Esophagus (tissue), 2 donors: ENCODE results near the gene S100A1. TPM values are rescaled to one million over a fixed set of nuclear protein-coding genes. Genes with fewer than 3 reads are reported as not detected.

Source experiments
- H3K27ac ChIP-seq, 2 donors: one replicate each; pipeline ENCODE4 v1.5.1; 2013; ENCODE audit warnings: low read depth in 2 of 2, mild to moderate bottlenecking in 2 of 2, inconsistent platforms in 1 of 2, low read length in 1 of 2, moderate library complexity in 1 of 2
- H3K27me3 ChIP-seq, 2 donors: one replicate each; pipeline ENCODE4 v1.6.1; 2013; ENCODE audit warnings: low read length in 2 of 2, control low read depth in 1 of 2, mild to moderate bottlenecking in 1 of 2; ENCODE audit not compliant: insufficient read depth in 2 of 2, control insufficient read depth in 1 of 2
- H3K36me3 ChIP-seq, 2 donors: one replicate each; pipeline ENCODE4 v1.6.1; 2013; ENCODE audit warnings: low read length in 1 of 2; ENCODE audit not compliant: control insufficient read depth in 2 of 2, insufficient read depth in 2 of 2
- H3K4me1 ChIP-seq, 2 donors: one replicate each; pipeline ENCODE4 v1.6.1; 2013; ENCODE audit warnings: low read length in 1 of 2; ENCODE audit not compliant: control insufficient read depth in 2 of 2, insufficient read depth in 2 of 2
- H3K4me3 ChIP-seq, 2 donors: one replicate each; pipeline ENCODE4 v1.5.1; 2013; ENCODE audit warnings: low read length in 2 of 2, mild to moderate bottlenecking in 2 of 2, low read depth in 1 of 2, moderate library complexity in 1 of 2
- H3K9me3 ChIP-seq, 2 donors: one replicate each; pipeline ENCODE4 v1.6.1; 2013; ENCODE audit warnings: mild to moderate bottlenecking in 2 of 2, low read depth in 1 of 2, low read length in 1 of 2, moderate library complexity in 1 of 2; ENCODE audit not compliant: control insufficient read depth in 2 of 2, insufficient read depth in 1 of 2
- WGBS, 2 donors: extraction: QIAGEN DNeasy Blood & Tissue Kit; methylation state at CpG; one replicate each; pipeline ENCODE4 v1.1.7; 2013; 5-methylcytosine and 5-hydroxymethylcytosine counted together
- polyA plus RNA-seq, 2 donors: library from polyadenylated mRNA; stranded (reverse); fragments of 200-250 nt; gene quantifications; one replicate each; pipeline ENCODE4 v1.2.3, GENCODE V29; 2013
- donor health status: healthy with polysubstance abuse.
- donor health status: Bipolar disorder and iron deficiency.

The S100A1 gene
- polyA plus RNA-seq, 2 donors, result 0.93 to 2.3 TPM

DNA sequence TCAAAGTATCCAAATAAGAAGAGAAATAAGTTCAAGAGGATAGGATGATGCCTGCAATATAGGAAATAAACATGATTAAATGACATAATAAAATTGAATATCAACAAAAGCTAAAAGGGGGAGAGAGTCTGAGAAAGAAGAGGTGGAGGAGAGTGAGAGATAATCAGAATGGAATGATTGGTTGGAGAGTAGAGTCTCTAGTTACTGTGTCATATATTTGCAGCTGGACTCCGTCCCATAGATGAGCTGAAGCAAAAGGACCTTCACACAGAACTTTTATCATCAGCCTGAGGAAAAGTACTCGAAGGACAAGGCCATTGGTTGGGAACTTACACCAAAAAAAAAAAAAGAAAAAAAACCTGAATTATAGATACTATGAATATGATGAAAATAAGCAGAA is 39.8 kb upstream of the S100A1 start:
- H3K27ac ChIP-seq, result no peak overlapping the region
- H3K4me3 ChIP-seq, result no peak overlapping the region
- H3K4me1 ChIP-seq, result no peaks in the 10 kb centered on the region
- no peaks in the 10 kb centered on the region for H3K9me3 ChIP-seq
- WGBS, 2 donors, result 90 to 92% methylated on average over 2 of the region's 2 CpGs
- H3K27me3 ChIP-seq, result no peaks in the 10 kb centered on the region
- no peaks in the 10 kb centered on the region for H3K36me3 ChIP-seq

DNA sequence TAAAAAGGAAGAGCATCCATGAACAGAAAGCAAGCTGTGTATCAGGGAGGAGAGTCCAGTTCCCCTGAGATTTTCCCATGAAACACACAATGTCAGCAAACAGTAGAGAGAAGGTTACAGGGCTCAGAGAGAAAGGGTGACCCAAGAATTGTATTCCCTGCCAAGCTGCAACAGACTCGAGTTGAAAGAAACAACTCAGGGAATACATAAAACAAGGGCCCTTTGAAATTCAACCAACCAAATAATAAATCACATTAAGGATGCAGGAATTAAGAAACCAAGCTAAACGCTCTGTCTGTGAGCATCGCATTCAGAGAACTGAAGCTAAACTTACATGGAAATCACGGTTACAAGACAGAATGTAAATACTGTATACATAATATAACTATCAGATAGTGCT is 35.5 kb upstream of the S100A1 start:
- Histone ChIP-seq H3K4me3 (no peak overlapping the region), H3K4me1 (peaks cover 0 to 2% of the 10 kb centered on the region in 2 donors), H3K36me3 (no peaks in the 10 kb centered on the region), H3K9me3 (no peaks in the 10 kb centered on the region), H3K27me3 (no peaks in the 10 kb centered on the region), H3K27ac (no peak overlapping the region)
- WGBS, 2 donors, result 51 to 59% methylated on average over 4 of the region's 4 CpGs

DNA sequence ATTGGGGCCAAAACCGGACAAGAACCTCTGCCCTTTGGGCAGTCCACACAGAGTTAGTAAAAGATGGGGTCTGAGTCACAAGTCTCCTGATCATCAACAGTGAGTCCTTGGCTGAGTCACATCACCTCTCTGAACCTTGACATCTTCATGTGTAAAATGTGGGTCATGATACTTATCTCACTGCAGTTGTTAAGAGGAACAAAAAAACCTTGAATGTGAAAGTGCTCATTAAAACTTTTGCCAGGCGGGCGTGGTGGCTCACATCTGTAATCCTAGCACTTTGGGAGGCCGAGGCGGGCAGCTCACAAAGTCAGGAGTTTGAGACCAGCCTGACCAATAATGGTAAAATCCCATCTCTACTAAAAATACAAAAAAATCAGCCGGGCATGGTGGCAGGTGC is 31.0 kb upstream of the S100A1 start:
- Histone ChIP-seq H3K27ac (no peak overlapping the region), H3K4me1 (peaks cover 0 to 4% of the 10 kb centered on the region in 2 donors), H3K4me3 (no peak overlapping the region), H3K9me3 (no peaks in the 10 kb centered on the region), H3K36me3 (no peaks in the 10 kb centered on the region), H3K27me3 (no peaks in the 10 kb centered on the region)
- WGBS, 2 donors, result 86% methylated on average over 6 of the region's 6 CpGs

DNA sequence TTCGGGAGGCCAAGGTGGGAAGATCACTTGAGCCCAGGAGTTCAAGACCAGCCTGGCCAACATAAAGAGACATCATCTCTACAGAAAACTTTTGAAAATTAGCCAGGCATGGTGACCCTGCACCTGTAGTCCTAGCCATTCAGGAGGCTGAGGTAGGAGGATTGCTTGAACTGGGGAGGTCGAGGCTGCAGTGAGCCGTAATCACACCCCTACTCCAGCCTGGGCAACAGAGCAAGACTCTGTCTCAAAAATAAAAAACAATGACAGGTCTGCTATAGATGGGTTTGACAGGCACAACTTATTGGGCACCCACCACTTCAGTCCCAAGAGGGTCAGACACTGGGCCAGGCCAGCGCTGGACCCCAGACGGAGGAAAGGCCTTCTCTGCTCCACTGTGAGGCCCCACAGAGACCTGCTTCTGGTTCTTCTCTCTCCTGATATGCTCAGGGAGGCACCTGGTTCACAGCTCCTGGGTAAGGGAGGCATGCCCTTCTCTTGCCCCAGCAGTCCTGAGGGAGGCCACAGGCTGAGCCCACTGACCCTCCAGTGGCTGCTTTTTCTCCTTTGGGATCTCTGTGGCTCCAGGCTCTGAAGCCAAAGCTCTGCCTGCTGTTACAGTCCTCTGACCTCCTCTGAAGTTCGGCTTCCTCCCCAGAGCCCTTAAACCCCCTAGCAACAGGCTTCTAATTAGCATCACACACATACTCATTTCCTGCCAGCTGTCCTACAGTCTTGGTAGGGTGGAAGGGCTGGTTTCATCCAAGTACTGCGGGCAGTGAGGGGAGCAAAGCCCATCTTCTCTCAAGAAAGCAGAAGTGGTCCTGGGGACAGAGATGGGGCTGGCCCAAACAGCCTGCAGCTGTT is 29.7 kb upstream of the S100A1 start:
- no peak overlapping the region for H3K27ac ChIP-seq
- H3K4me1 ChIP-seq, result peaks cover 0 to 4% of the 10 kb centered on the region in 2 donors
- H3K9me3 ChIP-seq, result no peaks in the 10 kb centered on the region
- H3K36me3 ChIP-seq, result no peaks in the 10 kb centered on the region
- no peaks in the 10 kb centered on the region for H3K27me3 ChIP-seq
- 75 to 78% methylated on average over 7 of the region's 7 CpGs for WGBS, 2 donors
- no peak overlapping the region for H3K4me3 ChIP-seq

DNA sequence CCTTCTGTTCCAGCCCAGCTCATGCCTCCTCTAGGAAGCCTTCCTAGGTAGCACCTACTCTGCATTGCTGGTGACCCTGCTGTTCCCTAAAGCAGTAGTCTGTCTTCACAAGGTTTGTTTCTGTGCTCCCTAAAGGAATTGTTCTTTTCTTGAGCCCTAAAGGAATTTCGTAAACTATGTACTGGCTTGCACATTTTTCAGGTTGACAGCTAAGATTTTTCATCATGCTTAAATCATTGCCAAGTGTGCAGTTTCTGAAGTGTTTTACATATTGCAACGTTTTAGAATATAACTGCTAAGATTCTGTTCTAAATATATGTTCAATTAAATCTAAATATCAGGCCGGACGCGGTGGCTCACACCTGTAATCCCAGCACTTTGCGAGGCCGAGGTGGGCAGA is 28.4 kb upstream of the S100A1 start:
- Histone ChIP-seq H3K27ac (no peak overlapping the region), H3K9me3 (no peaks in the 10 kb centered on the region), H3K4me3 (no peak overlapping the region), H3K27me3 (no peaks in the 10 kb centered on the region), H3K4me1 (peaks cover 0 to 4% of the 10 kb centered on the region in 2 donors), H3K36me3 (no peaks in the 10 kb centered on the region)
- 86 to 87% methylated on average over 7 of the region's 7 CpGs for WGBS, 2 donors

DNA sequence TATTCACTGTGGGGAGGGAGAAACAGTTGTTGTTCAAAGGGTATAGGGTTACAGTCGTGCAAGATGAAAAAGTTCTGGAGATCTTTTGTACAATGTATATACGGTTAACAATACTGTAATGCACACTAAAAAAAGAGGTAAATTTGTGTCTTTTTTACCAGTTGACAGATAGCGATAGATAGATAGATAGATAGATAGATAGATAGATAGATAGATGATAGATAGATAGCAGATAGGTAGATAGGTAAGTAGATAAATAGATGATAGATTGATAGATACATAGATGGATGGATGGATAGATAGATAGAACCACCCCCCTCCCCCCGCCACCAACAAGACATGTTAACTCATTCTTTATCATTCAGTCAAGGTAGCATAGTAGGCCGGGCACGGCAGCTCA is 25.5 kb upstream of the S100A1 start:
- no peak overlapping the region for H3K4me3 ChIP-seq
- peaks cover 0 to 20% of the 10 kb centered on the region in 2 donors for H3K36me3 ChIP-seq
- H3K4me1 ChIP-seq, result peaks cover 0 to 2% of the 10 kb centered on the region in 2 donors
- WGBS, 2 donors, result 86 to 88% methylated on average over 6 of the region's 6 CpGs
- no peaks in the 10 kb centered on the region for H3K27me3 ChIP-seq
- no peak overlapping the region for H3K27ac ChIP-seq
- H3K9me3 ChIP-seq, result no peaks in the 10 kb centered on the region

DNA sequence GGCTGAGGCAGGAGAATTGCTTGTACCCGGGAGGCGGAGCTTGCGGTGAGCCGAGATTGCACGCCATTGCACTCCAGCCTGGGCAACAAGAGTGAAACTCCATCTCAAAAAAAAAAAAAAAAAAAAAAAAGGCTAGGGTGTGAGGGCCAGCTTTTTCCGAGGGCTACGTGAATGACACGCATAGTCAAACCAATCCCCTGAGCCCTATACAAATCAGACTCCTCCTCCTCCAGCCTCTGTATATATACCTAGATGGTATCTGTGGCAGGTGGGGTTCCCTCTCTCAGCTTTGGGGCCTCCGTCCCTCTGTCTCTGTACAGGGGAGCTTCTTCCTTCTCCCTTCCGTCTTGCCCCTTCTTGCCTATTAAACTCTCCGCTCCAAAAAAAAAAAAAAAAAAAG is 22.0 kb upstream of the S100A1 start:
- H3K4me3 ChIP-seq, result no peak overlapping the region
- H3K36me3 ChIP-seq, result peaks cover 0 to 23% of the 10 kb centered on the region in 2 donors
- no peaks in the 10 kb centered on the region for H3K27me3 ChIP-seq
- H3K27ac ChIP-seq, result peak overlapping the region in 1 of 2 donors; percentile 36
- peaks cover 0 to 17% of the 10 kb centered on the region in 2 donors for H3K4me1 ChIP-seq
- 90 to 93% methylated on average over 10 to 11 of the region's 11 CpGs for WGBS, 2 donors
- no peaks in the 10 kb centered on the region for H3K9me3 ChIP-seq

DNA sequence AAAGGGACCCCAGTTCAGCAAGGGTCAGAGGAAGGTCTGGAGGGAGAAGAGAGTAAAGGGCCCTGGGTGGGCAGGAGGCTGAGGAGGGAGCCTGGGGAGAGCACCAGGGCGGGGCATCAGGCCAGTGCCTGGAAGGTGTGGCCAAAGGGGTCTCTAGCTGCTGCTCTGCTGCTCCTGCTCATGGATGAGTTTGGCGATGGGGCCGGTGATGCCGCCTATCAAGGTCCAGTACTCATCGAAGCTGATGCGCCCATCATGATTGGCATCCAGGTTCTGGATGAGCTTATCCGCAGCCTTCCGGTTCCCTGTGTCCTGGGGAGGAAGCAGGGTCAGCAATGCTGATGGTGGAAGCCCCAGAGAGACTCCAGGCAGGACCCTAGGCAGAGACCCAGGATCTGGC is 20.9 kb upstream of the S100A1 start:
- Histone ChIP-seq H3K9me3 (no peaks in the 10 kb centered on the region), H3K4me3 (no peak overlapping the region), H3K4me1 (peaks cover 0 to 17% of the 10 kb centered on the region in 2 donors), H3K27me3 (no peaks in the 10 kb centered on the region), H3K36me3 (peaks cover 0 to 23% of the 10 kb centered on the region in 2 donors), H3K27ac (peak overlapping the region; percentile 96)
- 93% methylated on average over 8 of the region's 8 CpGs for WGBS, 2 donors

DNA sequence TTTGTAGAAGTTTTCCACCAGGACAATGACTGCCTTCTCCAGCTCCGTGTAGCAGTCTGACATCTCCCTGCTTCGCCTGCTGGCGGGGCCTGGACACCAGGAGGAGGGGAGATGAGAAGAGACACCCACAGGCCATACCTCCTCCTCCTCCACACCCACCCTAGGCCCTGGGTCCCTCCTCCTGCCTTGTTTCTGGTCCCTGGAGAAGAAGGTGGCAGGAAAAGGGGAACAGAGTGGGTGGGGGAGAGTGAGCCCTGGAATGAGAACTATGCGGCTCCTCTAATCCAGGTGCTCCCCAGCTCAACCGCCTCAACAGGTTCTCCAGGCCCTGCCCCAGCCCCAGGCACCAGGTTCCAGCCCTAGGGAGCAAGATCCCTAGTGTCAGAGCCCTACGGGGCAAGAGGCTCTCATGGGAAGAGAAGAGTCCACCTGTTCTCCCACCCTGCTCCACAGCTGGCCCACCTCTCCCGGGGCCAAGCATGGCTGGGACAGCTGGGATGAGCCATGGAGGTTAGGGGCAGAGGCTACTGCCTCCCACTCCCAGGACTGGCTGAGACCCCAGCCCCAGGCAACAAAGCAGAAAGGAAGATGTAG is 20.0 kb upstream of the S100A1 start:
- peaks cover 0 to 23% of the 10 kb centered on the region in 2 donors for H3K36me3 ChIP-seq
- no peaks in the 10 kb centered on the region for H3K9me3 ChIP-seq
- peak overlapping the region; percentile 50 to 93 for H3K4me3 ChIP-seq
- no peaks in the 10 kb centered on the region for H3K27me3 ChIP-seq
- H3K4me1 ChIP-seq, result peaks cover 0 to 17% of the 10 kb centered on the region in 2 donors
- WGBS, 2 donors, result 51 to 65% methylated on average over 7 of the region's 7 CpGs
- H3K27ac ChIP-seq, result peak overlapping the region; percentile 96
